ENCODE measurements around the gene PHF19.

PHF19 gene

GRCh38 chr9:120904978-120905301, 28.0 kb upstream of the PHF19 start:
- ChIA-PET POLR2A (ENCODE audit: low non-redundant PET) (no interaction called here), CTCF (no interaction called here)
- no peak overlapping the region for H3K27ac ChIP-seq
- no peak for TF ChIP-seq CTCF (conservative IDR thresholded peaks at IDR 0.05; ENCODE audit: low read depth)
- no peak for DNase-seq (ENCODE audit: low spot score)

DNA sequence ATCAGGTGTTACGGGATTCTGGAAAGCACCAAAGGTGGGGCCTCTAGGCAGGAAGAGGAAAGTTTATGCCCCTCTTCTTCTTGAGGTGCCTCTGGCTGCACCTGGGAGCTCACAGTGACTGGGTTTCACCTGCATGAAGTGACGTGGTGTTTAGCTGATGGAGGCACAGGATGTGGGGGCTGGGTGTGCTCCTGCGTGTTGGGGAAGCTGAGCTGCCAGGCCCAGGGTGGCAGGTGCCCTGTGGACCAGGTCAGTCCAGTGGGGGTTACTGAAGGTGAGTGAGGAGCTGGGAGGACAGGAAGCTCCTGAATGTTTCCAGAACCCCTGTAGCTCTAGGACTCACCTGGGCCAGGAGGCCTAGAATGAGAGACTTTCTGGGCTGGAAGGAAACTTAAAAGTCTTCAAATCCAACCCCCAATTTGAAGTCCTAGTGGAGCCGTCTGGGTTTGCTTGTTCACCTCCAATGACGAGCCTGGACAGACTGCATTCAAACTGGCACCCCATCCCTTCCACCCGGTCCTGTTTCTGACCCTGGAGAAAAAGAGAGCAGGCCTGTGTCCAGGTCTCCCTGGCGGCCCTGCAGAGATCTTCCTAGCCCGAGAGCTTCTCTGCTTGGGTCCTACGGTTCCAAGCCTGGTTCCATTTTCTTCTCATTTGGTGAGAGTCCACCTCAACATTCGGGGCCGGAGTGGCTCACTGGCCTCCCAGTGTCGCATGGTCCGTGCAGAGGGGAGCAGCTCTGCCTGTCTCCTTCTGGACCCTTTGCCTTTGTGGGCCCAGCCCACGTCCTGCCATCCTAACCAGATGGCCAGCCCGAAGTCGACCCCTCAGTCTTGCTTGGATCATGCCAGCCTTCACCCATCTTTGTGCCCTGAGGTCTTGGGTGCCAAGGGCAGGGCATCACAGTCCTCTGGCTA, 27.3 kb upstream of the PHF19 start:
- ChIA-PET POLR2A (ENCODE audit: low non-redundant PET) (no interaction called here), CTCF (no interaction called here)
- TF ChIP-seq CTCF (conservative IDR thresholded peaks at IDR 0.05; ENCODE audit: low read depth): no peak
- DNase-seq (ENCODE audit: low spot score): no peak
- H3K27ac ChIP-seq: no peak overlapping the region

GRCh38 chr9:120902569-120903535, 25.9 kb upstream of the PHF19 start:
- TF ChIP-seq CTCF (conservative IDR thresholded peaks at IDR 0.05; ENCODE audit: low read depth): no peak
- no peak overlapping the region for H3K27ac ChIP-seq
- no peak for DNase-seq (ENCODE audit: low spot score)
- ChIA-PET POLR2A (ENCODE audit: low non-redundant PET) (no interaction called here), CTCF (interaction anchor here (0.6 kb wide), 1 partner anchor 13 kb away, joined by 3 read pairs; no protein-coding TSS in a partner anchor)

- ChIA-PET POLR2A (ENCODE audit: low non-redundant PET) (no interaction called here), CTCF (interaction anchor here (0.6 kb wide), 2 partner anchors 12 to 148 kb away, joined by 3 read pairs; no protein-coding TSS in a partner anchor)
- no peak for TF ChIP-seq CTCF (conservative IDR thresholded peaks at IDR 0.05; ENCODE audit: low read depth)
- DNase-seq (ENCODE audit: low spot score): no peak
- H3K27ac ChIP-seq: no peak overlapping the region
These were observed 25.0 kb upstream of the PHF19 start for GRCh38 chr9:120901755-120902568.

DNA sequence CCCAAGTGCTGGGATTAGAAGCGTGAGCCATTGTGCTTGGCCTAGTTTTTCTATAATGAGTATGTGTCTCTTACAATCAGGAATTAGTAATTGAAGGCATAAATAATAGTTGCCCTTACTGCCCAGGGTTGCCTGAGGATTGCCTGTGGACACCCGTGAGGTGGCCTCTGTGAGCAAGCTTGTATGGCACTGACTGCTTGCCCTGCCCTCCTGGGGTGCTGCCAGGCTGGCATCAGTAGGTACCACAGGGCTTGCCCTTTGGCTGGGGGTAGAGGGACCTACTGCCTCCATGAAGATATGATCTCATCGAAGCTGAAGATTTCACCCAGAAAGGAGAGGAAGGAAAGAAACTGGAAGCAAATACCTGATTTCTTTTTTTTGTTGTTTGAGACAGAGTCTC, 23.8 kb upstream of the PHF19 start:
- ChIA-PET CTCF (interaction anchor here (0.6 kb wide), 1 partner anchor 146 kb away, joined by 3 read pairs; no protein-coding TSS in a partner anchor), POLR2A (ENCODE audit: low non-redundant PET) (no interaction called here)
- no peak overlapping the region for H3K27ac ChIP-seq
- DNase-seq (ENCODE audit: low spot score): no peak
- no peak for TF ChIP-seq CTCF (conservative IDR thresholded peaks at IDR 0.05; ENCODE audit: low read depth)

All from RWPE1 (cell line).